GM12878 (cell line): ENCODE measurements around the gene NR2F6. TPM values are rescaled to one million over a fixed set of nuclear protein-coding genes. Genes with fewer than 3 reads are reported as not detected.

Experiments
- ATAC-seq: fragments of 200-7000 bp; cut with Tn5 transposase; 3 replicates; pipeline ENCODE4 v1.9.1; 2020; ENCODE audit warnings: mild to moderate bottlenecking, moderate library complexity
- BruUV-seq: library from RNA; stranded (reverse); fragments of 400-500 nt; replicated peaks from 2 replicates; lab custom pipeline; 2021; lab: Mats Ljungman, UMichigan
- CTCF ChIA-PET: fragments of 300-600 bp; sonication (Branson Sonifier 250); formaldehyde crosslinking; extraction: SDS; loops from one replicate; lab custom pipeline; 2021; ENCODE audit warnings: inconsistent platforms; lab: Yijun Ruan, JAX
- POLR2A ChIA-PET: fragments of 350-600 bp; formaldehyde crosslinking; extraction: SDS; loops from one replicate; lab custom pipeline; 2021; ENCODE audit warnings: inconsistent platforms; lab: Charles Lee
- RAD21 ChIA-PET: fragments of 300-600 bp; sonication (Branson Sonifier 250); formaldehyde crosslinking; loops from one replicate; lab custom pipeline; 2023; ENCODE audit warnings: antibody characterized with exemption; ENCODE audit not compliant: unreplicated experiment; lab: Charles Lee
- SMC1A ChIA-PET: fragments of 300-600 bp; sonication (Branson Sonifier 250); formaldehyde crosslinking; loops from one replicate; lab custom pipeline; 2023; ENCODE audit not compliant: unreplicated experiment, uncharacterized antibody; lab: Charles Lee
- DNase-seq: peaks from one replicate; pipeline ENCODE4 v3.0.0-alpha.2; 2011; ENCODE audit warnings: low read depth, low spot score
- FAIRE-seq: peaks from 3 replicates; lab custom pipeline; 2011; peaks lifted over from hg19 to GRCh38; lab: Jason Lieb, UNC
- H2AFZ ChIP-seq: 2 replicates; pipeline ENCODE4 v1.6.0; 2011; ENCODE audit warnings: low read depth, low read length, control low read depth; ENCODE audit not compliant: control insufficient read depth
- H3K27ac ChIP-seq: 2 replicates; pipeline ENCODE4 v1.5.1; 2011; ENCODE audit warnings: control low read depth; ENCODE audit not compliant: control insufficient read depth, insufficient read depth
- H3K27me3 ChIP-seq, 2 experiments: replicated peaks in 1 of 2; 2 replicates each; pipeline versions ENCODE4 v1.6.0 to v1.6.1; 2011; ENCODE audit warnings: low read length in 1 of 2; ENCODE audit not compliant: control insufficient read depth in 2 of 2, insufficient read depth in 2 of 2
- H3K36me3 ChIP-seq, 2 experiments: 2 replicates each; pipeline ENCODE4 v1.5.1; 2011; ENCODE audit warnings: low read length in 1 of 2; ENCODE audit not compliant: control insufficient read depth in 2 of 2, insufficient read depth in 2 of 2
- H3K4me1 ChIP-seq: 2 replicates; pipeline ENCODE4 v1.6.1; 2011; ENCODE audit warnings: mild to moderate bottlenecking, low read length, moderate library complexity, mixed read lengths; ENCODE audit not compliant: control insufficient read depth, insufficient read depth
- H3K4me2 ChIP-seq: 2 replicates; pipeline ENCODE4 v1.6.0; 2011; ENCODE audit warnings: control low read depth; ENCODE audit not compliant: control insufficient read depth, insufficient read depth
- H3K4me3 ChIP-seq: fragments of 200-600 bp; sonication (generic); 2 replicates; pipeline ENCODE4 v1.5.1; 2016
- H3K79me2 ChIP-seq: 2 replicates; pipeline ENCODE4 v1.6.0; 2011; ENCODE audit warnings: low read length; ENCODE audit not compliant: control insufficient read depth, insufficient read depth
- H3K9ac ChIP-seq: 2 replicates; pipeline ENCODE4 v1.8.0; 2011; ENCODE audit warnings: low read length, control low read depth, mixed read lengths; ENCODE audit not compliant: control insufficient read depth, insufficient read depth
- H3K9me3 ChIP-seq: replicated peaks from 3 replicates; pipeline ENCODE4 v1.5.1; 2011; ENCODE audit warnings: mild to moderate bottlenecking, low read length; ENCODE audit not compliant: control insufficient read depth, insufficient read depth
- H4K20me1 ChIP-seq: 2 replicates; pipeline ENCODE4 v1.6.0; 2011; ENCODE audit not compliant: control insufficient read depth, insufficient read depth
- BCL11A ChIP-seq: IDR thresholded peaks from 2 replicates; pipeline ENCODE4 v1.6.1; 2011; ENCODE audit warnings: low read depth, low read length
- CBFB ChIP-seq: IDR thresholded peaks from 2 replicates; pipeline ENCODE4 v1.6.1; 2016; ENCODE audit warnings: antibody characterized with exemption, low read depth
- HDGF ChIP-seq: fragments of 450-650 bp; IDR thresholded peaks from 2 replicates; pipeline ENCODE4 v1.6.1; 2016; ENCODE audit warnings: antibody characterized with exemption
- LARP7 ChIP-seq: fragments of 450-650 bp; IDR thresholded peaks from 2 replicates; pipeline ENCODE4 v1.6.1; 2017; ENCODE audit warnings: mild to moderate bottlenecking
- NRF1 ChIP-seq: conservative IDR thresholded peaks from 2 replicates; pipeline ENCODE4 v1.6.1; 2011; ENCODE audit warnings: mild to moderate bottlenecking, low read depth, low read length, improper control_type of control experiment
- POLR2A ChIP-seq: IDR thresholded peaks from 2 replicates; pipeline ENCODE4 v1.6.1; 2011; ENCODE audit warnings: low read depth, mild to moderate bottlenecking, low read length
- RAD21 ChIP-seq: IDR thresholded peaks from 2 replicates; pipeline ENCODE4 v1.6.1; 2011; ENCODE audit warnings: mild to moderate bottlenecking, low read depth, low read length, moderate library complexity; ENCODE audit not compliant: insufficient read depth
- YBX1 ChIP-seq: fragments of 450-650 bp; IDR thresholded peaks from 2 replicates; pipeline ENCODE4 v1.6.1; 2016; ENCODE audit warnings: antibody characterized with exemption
- ZNF384 ChIP-seq: IDR thresholded peaks from 2 replicates; pipeline ENCODE4 v1.6.1; 2012; ENCODE audit warnings: low read depth, mild to moderate bottlenecking, low read length, improper control_type of control experiment, borderline replicate concordance
- WGBS: methylation state at CpG from one replicate; pipeline ENCODE4 v1.1.6; 2016; ENCODE audit warnings: low lambda C conversion rate; ENCODE audit not compliant: insufficient replicate concordance, insufficient coverage; ENCODE audit errors: missing lambda C conversion rate; 5-methylcytosine and 5-hydroxymethylcytosine counted together
- in situ Hi-C: fragments of 300-500 bp; cut with MboI; formaldehyde crosslinking; loops from 9 replicates; pipeline ENCODE4 v1.14.3; 2018; ENCODE audit warnings: mixed read lengths
- intact Hi-C: fragments of 100-400 bp; cut with micrococcal nuclease; formaldehyde crosslinking; loops from one replicate; pipeline ENCODE4 v1.14.2; 2022; ENCODE audit not compliant: unreplicated experiment
- polyA plus RNA-seq, 11 experiments: library from polyadenylated mRNA; depleted of rRNA in 4 of 11; unstranded in 6 of 11; stranded (reverse) in 5 of 11; fragments of >200 nt; fragmentation: Nextera tagmentation in 4 of 11; fragmentation: Illumina TruSeq in 1 of 11; extraction: Ambion mirVana in 4 of 11; extraction: Trizol in 1 of 11; gene quantifications; 1 replicate in 1 of 11; 2 replicates in 10 of 11; pipeline versions ENCODE4 v1.2.1 to v1.2.3, GENCODE V29; 2011 to 2016; ENCODE audit warnings: inconsistent platforms in 2 of 11, missing spikeins in 2 of 11, low read depth in 1 of 11
- total RNA-seq, 4 experiments: library from RNA; depleted of rRNA in 3 of 4; stranded (reverse); fragments of >200 nt in 3 of 4; fragmentation: Illumina TruSeq in 1 of 4; extraction: Trizol in 1 of 4; gene quantifications; 2 replicates each; pipeline versions ENCODE4 v1.2.1 to v1.2.3, GENCODE V29; 2013 to 2021
- TF ChIP-seq, protein P1 (sequence below): IDR thresholded peaks from 2 replicates; pipeline ENCODE4 v1.6.1; 2011; ENCODE audit warnings: borderline replicate concordance, low read depth, mild to moderate bottlenecking, moderate library complexity, mixed read lengths, low read length; ENCODE audit not compliant: insufficient read depth; ENCODE audit errors: extremely low read length
- TF ChIP-seq, protein P2 (sequence below): fragments of 450-650 bp; IDR thresholded peaks from 2 replicates; pipeline ENCODE4 v1.6.1; 2016; ENCODE audit warnings: mild to moderate bottlenecking

The NR2F6 gene
- total and polyA plus RNA-seq, 10 of the 15 experiments (the other 5 are each of a cell fraction or from before 2014, with no cell fraction given), result 0.18 to 15.5 (median 6.1) TPM

- ATAC-seq, result peak; percentile 58
Observed at GRCh38 chr19:17202249-17202648, 43.5 kb downstream of the NR2F6 start.

More at GRCh38 chr19:17202249-17202648, 43.5 kb downstream of the NR2F6 start:
- no peak for FAIRE-seq
- Histone ChIP-seq H3K36me3 (peaks cover 24 to 48% of the 10 kb centered on the region in 2 experiments), H3K4me1 (no peaks in the 10 kb centered on the region), H2AFZ (no peak overlapping the region), H4K20me1 (no peaks in the 10 kb centered on the region), H3K9me3 (no peaks in the 10 kb centered on the region), H3K4me3 (no peak overlapping the region), H3K27ac (no peak overlapping the region), H3K9ac (no peak overlapping the region), H3K4me2 (no peak overlapping the region), H3K27me3 (no peaks in the 10 kb centered on the region)
- no peak for DNase-seq
- ChIA-PET CTCF (no interaction called here), POLR2A (no interaction called here), SMC1A (no interaction called here)
- BruUV-seq, result no TSS peak
- intact Hi-C loops (no loop called here), in situ Hi-C loops (no loop called here)
- WGBS, result 80% methylated on average over 9 of the region's 9 CpGs
- TF ChIP-seq, protein P1, sequence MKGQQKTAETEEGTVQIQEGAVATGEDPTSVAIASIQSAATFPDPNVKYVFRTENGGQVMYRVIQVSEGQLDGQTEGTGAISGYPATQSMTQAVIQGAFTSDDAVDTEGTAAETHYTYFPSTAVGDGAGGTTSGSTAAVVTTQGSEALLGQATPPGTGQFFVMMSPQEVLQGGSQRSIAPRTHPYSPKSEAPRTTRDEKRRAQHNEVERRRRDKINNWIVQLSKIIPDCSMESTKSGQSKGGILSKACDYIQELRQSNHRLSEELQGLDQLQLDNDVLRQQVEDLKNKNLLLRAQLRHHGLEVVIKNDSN, result no peak
- TF ChIP-seq POLR2A, result peak; percentile 55
- no peak for TF ChIP-seq RAD21
- TF ChIP-seq ZNF384, result no peak
- TF ChIP-seq LARP7, result 0 out of 2 replicates have a peak, but pooled peaks have one; percentile 43
- no peak for TF ChIP-seq CBFB
- TF ChIP-seq, protein P2, sequence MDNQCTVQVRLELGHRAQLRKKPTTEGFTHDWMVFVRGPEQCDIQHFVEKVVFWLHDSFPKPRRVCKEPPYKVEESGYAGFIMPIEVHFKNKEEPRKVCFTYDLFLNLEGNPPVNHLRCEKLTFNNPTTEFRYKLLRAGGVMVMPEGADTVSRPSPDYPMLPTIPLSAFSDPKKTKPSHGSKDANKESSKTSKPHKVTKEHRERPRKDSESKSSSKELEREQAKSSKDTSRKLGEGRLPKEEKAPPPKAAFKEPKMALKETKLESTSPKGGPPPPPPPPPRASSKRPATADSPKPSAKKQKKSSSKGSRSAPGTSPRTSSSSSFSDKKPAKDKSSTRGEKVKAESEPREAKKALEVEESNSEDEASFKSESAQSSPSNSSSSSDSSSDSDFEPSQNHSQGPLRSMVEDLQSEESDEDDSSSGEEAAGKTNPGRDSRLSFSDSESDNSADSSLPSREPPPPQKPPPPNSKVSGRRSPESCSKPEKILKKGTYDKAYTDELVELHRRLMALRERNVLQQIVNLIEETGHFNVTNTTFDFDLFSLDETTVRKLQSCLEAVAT, result no peak
- peak; percentile 86 for TF ChIP-seq HDGF
- TF ChIP-seq BCL11A, result no peak
- no peak for TF ChIP-seq YBX1
- no peak for TF ChIP-seq NRF1
- TF ChIP-seq, all 136 proteins: peak for 3
- H3K79me2 ChIP-seq, result no peaks in the 10 kb centered on the region
- RAD21 ChIA-PET, result no interaction called here
